Activated T-cell treated with anti-CD3 and anti-CD28 coated beads for 24 hours (primary cell): Measurements from ENCODE around the gene PHYKPL.

Experiments
- DNase-seq: peaks from one replicate; pipeline ENCODE4 v3.0.0-alpha.2; 2020; ENCODE audit warnings: low read depth

Gene PHYKPL

GRCh38 chr5:178223196-178223773 lies 9.3 kb downstream of the PHYKPL start:
- no peak for DNase-seq

GRCh38 chr5:178222292-178222691 lies 10.3 kb downstream of the PHYKPL start:
- no peak for DNase-seq

- DNase-seq: no peak
Observed at GRCh38 chr5:178221853-178222252, 10.7 kb downstream of the PHYKPL start.

- DNase-seq: no peak
Observed at GRCh38 chr5:178221282-178221681, 11.3 kb downstream of the PHYKPL start.

- DNase-seq: no peak
Observed at GRCh38 chr5:178218827-178219226, 13.8 kb downstream of the PHYKPL start.

- no peak for DNase-seq
Observed at GRCh38 chr5:178218237-178218776, 14.3 kb downstream of the PHYKPL start.

GRCh38 chr5:178216779-178217178 lies 15.8 kb downstream of the PHYKPL start:
- no peak for DNase-seq

GRCh38 chr5:178216088-178216534 lies 16.5 kb downstream of the PHYKPL start:
- DNase-seq: no peak

- DNase-seq: no peak
Observed at GRCh38 chr5:178215280-178216002, 17.2 kb downstream of the PHYKPL start.

GRCh38 chr5:178214160-178214803 lies 18.3 kb downstream of the PHYKPL start:
- no peak for DNase-seq

- DNase-seq: no peak
Observed at GRCh38 chr5:178213748-178214151, 18.9 kb downstream of the PHYKPL start.

- no peak for DNase-seq
Observed at GRCh38 chr5:178213003-178213461, 19.6 kb downstream of the PHYKPL start.

- no peak for DNase-seq
Observed at GRCh38 chr5:178212241-178213002, 20.2 kb downstream of the PHYKPL start.

GRCh38 chr5:178211095-178212048 lies 21.2 kb downstream of the PHYKPL start:
- no peak for DNase-seq

GRCh38 chr5:178210686-178211085 lies 21.9 kb downstream of the PHYKPL start:
- DNase-seq: no peak

- no peak for DNase-seq
Observed at GRCh38 chr5:178210073-178210535, 22.5 kb downstream of the PHYKPL start.

- DNase-seq: no peak
Observed at GRCh38 chr5:178209334-178210072, 23.1 kb downstream of the PHYKPL start.

GRCh38 chr5:178208540-178209227 lies 23.9 kb downstream of the PHYKPL start:
- DNase-seq: no peak

GRCh38 chr5:178207917-178208280 lies 24.7 kb downstream of the PHYKPL start:
- DNase-seq: no peak
